Measurements from ENCODE around the gene DSP. TPM values are rescaled to one million over a fixed set of nuclear protein-coding genes. Genes with fewer than 3 reads are reported as not detected.

DSP gene
- polyA plus RNA-seq, 1 donor (not counting 4 experiments of a cell fraction or from before 2014, with no cell fraction given): 255 TPM

GRCh38 chr6:7540595-7540994, 876 bp upstream of the DSP start:
- H3K4me1 ChIP-seq (ENCODE audit: control insufficient read depth, extremely low read depth, insufficient read depth, low read length): peaks cover 29% of the 10 kb centered on the region
- peak; percentile 75 for FAIRE-seq
- dilution Hi-C loops (cut with MboI; ENCODE audit: extremely low pct_ligation_motif_present, low sequenced_read_pairs): no loop called here

GRCh38 chr6:7542065-7542873, 798 bp downstream of the DSP start:
- no peak for TF ChIP-seq CTCF (optimal IDR thresholded peaks at IDR 0.05 in 1 of 3, IDR thresholded peaks at IDR 0.05 in 1 of 3, conservative IDR thresholded peaks at IDR 0.05 in 1 of 3; ENCODE audit: extremely low read depth in 1 of 3, insufficient read depth in 2 of 3, low read length in 3 of 3)
- no peak for TF ChIP-seq EZH2 (IDR thresholded peaks at IDR 0.05; ENCODE audit: low read length)
- H3K79me2 ChIP-seq (ENCODE audit: control insufficient read depth, insufficient read depth, low read length): peaks cover 58% of the 10 kb centered on the region
- peaks cover 38% of the 10 kb centered on the region for H3K4me1 ChIP-seq (ENCODE audit: control insufficient read depth, extremely low read depth, insufficient read depth, low read length)
- no peaks in the 10 kb centered on the region for H3K9me3 ChIP-seq (ENCODE audit: control insufficient read depth, low read depth, low read length)
- H2AFZ ChIP-seq (ENCODE audit: control insufficient read depth, low read length): no peak overlapping the region
- H4K20me1 ChIP-seq (ENCODE audit: control insufficient read depth, extremely low read depth, insufficient read depth, low read length): peaks cover 22% of the 10 kb centered on the region
- H3K4me3 ChIP-seq (ENCODE audit: control insufficient read depth in 2 of 3, extremely low read depth in 1 of 3, insufficient read depth in 2 of 3, low read depth in 1 of 3, low read length in 3 of 3): peak overlapping the region; percentile 66 to 98 (median 97)
- DNase-seq (ENCODE audit: low read depth, low spot score) (no peak), FAIRE-seq (no peak)
- dilution Hi-C loops (cut with MboI; ENCODE audit: extremely low pct_ligation_motif_present, low sequenced_read_pairs): no loop called here
- H3K9ac ChIP-seq (ENCODE audit: control insufficient read depth, extremely low read depth, insufficient read depth, low read length): peak overlapping the region; percentile 98
- peaks cover 0 to 17% of the 10 kb centered on the region in 2 experiments for H3K36me3 ChIP-seq (ENCODE audit: control insufficient read depth in 2 of 2, extremely low read depth in 1 of 2, insufficient read depth in 2 of 2, low read length in 2 of 2)
- peak overlapping the region; percentile 5 for H3K4me2 ChIP-seq (ENCODE audit: control insufficient read depth, extremely low read depth, insufficient read depth, low read depth, low read length)
- no peaks in the 10 kb centered on the region for H3K27me3 ChIP-seq (ENCODE audit: control insufficient read depth, extremely low read depth, insufficient read depth, low read length)
- H3K27ac ChIP-seq (ENCODE audit: control insufficient read depth, insufficient read depth, low read length): peak overlapping the region; percentile 97
- H3K9me1 ChIP-seq (ENCODE audit: control insufficient read depth, extremely low read depth, insufficient read depth, low read length): no peaks in the 10 kb centered on the region

More at GRCh38 chr6:7540595-7540994, 876 bp upstream of the DSP start:
- Histone ChIP-seq H2AFZ (ENCODE audit: control insufficient read depth, low read length) (no peak overlapping the region), H3K4me2 (ENCODE audit: control insufficient read depth, extremely low read depth, insufficient read depth, low read depth, low read length) (peak overlapping the region; percentile 95), H3K9ac (ENCODE audit: control insufficient read depth, extremely low read depth, insufficient read depth, low read length) (peak overlapping the region; percentile 98), H3K36me3 (ENCODE audit: control insufficient read depth in 2 of 2, extremely low read depth in 1 of 2, insufficient read depth in 2 of 2, low read length in 2 of 2) (peaks cover 0 to 7% of the 10 kb centered on the region in 2 experiments), H3K9me3 (ENCODE audit: control insufficient read depth, low read depth, low read length) (no peaks in the 10 kb centered on the region), H3K9me1 (ENCODE audit: control insufficient read depth, extremely low read depth, insufficient read depth, low read length) (no peaks in the 10 kb centered on the region), H4K20me1 (ENCODE audit: control insufficient read depth, extremely low read depth, insufficient read depth, low read length) (peaks cover 16% of the 10 kb centered on the region), H3K79me2 (ENCODE audit: control insufficient read depth, insufficient read depth, low read length) (peaks cover 42% of the 10 kb centered on the region), H3K27me3 (ENCODE audit: control insufficient read depth, extremely low read depth, insufficient read depth, low read length) (no peaks in the 10 kb centered on the region), H3K27ac (ENCODE audit: control insufficient read depth, insufficient read depth, low read length) (peak overlapping the region; percentile 97), H3K4me3 (ENCODE audit: control insufficient read depth in 2 of 3, extremely low read depth in 1 of 3, insufficient read depth in 2 of 3, low read depth in 1 of 3, low read length in 3 of 3) (peak overlapping the region; percentile 66 to 98 (median 97))
- no peak for DNase-seq (ENCODE audit: low read depth, low spot score)
- TF ChIP-seq CTCF (optimal IDR thresholded peaks at IDR 0.05 in 1 of 3, IDR thresholded peaks at IDR 0.05 in 1 of 3, conservative IDR thresholded peaks at IDR 0.05 in 1 of 3; ENCODE audit: extremely low read depth in 1 of 3, insufficient read depth in 2 of 3, low read length in 3 of 3): peak in 1 of 3 experiments; percentile 10
- TF ChIP-seq EZH2 (IDR thresholded peaks at IDR 0.05; ENCODE audit: low read length): no peak

Data from keratinocyte (primary cell).